ENCODE measurements around the gene ARID1A. TPM values are rescaled to one million over a fixed set of nuclear protein-coding genes. Genes with fewer than 3 reads are reported as not detected.

ARID1A gene
- total RNA-seq, 4 donors from 2014 or later = 22.3 to 51.0 (median 35.0) TPM

GRCh38 chr1:26690157-26690556 lies 5.7 kb upstream of the ARID1A start:
- Histone ChIP-seq H3K4me1 (peaks cover 25 to 37% of the 10 kb centered on the region in 2 donors), H3K27me3 (no peaks in the 10 kb centered on the region), H3K9me3 (no peaks in the 10 kb centered on the region), H3K36me3 (no peaks in the 10 kb centered on the region), H3K4me3 (no peak overlapping the region), H3K27ac (no peak overlapping the region)
- in situ Hi-C loops (cut with MboI; ENCODE audit: low sequenced_read_pairs in 4 of 4) = loop anchor here (5.0 to 10.0 kb wide), 2 partner anchors 95 to 97 kb away; partner anchors contain the start of gene PIGV (in 4 of the 4)
- no peak for TF ChIP-seq POLR2A (IDR thresholded peaks at IDR 0.05)
- TF ChIP-seq, protein P1, sequence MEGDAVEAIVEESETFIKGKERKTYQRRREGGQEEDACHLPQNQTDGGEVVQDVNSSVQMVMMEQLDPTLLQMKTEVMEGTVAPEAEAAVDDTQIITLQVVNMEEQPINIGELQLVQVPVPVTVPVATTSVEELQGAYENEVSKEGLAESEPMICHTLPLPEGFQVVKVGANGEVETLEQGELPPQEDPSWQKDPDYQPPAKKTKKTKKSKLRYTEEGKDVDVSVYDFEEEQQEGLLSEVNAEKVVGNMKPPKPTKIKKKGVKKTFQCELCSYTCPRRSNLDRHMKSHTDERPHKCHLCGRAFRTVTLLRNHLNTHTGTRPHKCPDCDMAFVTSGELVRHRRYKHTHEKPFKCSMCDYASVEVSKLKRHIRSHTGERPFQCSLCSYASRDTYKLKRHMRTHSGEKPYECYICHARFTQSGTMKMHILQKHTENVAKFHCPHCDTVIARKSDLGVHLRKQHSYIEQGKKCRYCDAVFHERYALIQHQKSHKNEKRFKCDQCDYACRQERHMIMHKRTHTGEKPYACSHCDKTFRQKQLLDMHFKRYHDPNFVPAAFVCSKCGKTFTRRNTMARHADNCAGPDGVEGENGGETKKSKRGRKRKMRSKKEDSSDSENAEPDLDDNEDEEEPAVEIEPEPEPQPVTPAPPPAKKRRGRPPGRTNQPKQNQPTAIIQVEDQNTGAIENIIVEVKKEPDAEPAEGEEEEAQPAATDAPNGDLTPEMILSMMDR (IDR thresholded peaks at IDR 0.05 in 4 of 5, conservative IDR thresholded peaks at IDR 0.05 in 1 of 5) = no peak
- DNase-seq (no peak), ATAC-seq (no peak)
- intact Hi-C loops (cut with DNase I; ENCODE audit: low total_unique reads) = loop anchor here (5.0 kb wide), 1 partner anchor 88 kb away; no protein-coding TSS in a partner anchor

DNA sequence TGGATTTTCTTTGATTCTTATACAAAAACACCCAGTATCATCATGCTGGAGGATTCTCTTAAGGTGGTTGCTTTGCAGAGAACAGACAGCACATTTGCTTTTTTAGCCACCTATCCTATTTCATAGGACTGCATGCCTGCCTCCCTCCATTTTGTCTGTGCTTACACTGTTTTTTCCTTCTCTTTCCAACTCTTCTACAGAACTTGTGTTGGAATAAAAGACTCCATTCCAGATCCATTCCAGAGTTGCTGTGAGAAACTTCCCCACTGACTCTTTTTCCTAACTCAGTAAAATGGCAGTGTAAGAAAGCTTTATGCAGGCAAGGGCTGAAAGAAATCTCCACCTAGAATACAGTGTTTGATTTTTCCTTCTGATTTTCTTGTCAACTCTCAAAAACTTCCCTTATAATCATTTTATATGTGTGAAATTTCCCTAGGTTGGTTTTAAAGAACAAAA lies 5.2 kb upstream of the ARID1A start:
- TF ChIP-seq, protein P1 (IDR thresholded peaks at IDR 0.05 in 4 of 5, conservative IDR thresholded peaks at IDR 0.05 in 1 of 5) = no peak
- TF ChIP-seq POLR2A (IDR thresholded peaks at IDR 0.05) = no peak
- H3K4me3 ChIP-seq = no peak overlapping the region
- ATAC-seq (no peak), DNase-seq (no peak)
- H3K27ac ChIP-seq = peak overlapping the region in 2 of 4 donors; percentile 12 to 95
- no peaks in the 10 kb centered on the region for H3K27me3 ChIP-seq
- H3K9me3 ChIP-seq = no peaks in the 10 kb centered on the region
- H3K4me1 ChIP-seq = peaks cover 26 to 36% of the 10 kb centered on the region in 2 donors
- in situ Hi-C loops (cut with MboI; ENCODE audit: low sequenced_read_pairs in 4 of 4) (loop anchor here (5.0 to 10.0 kb wide), 2 partner anchors 94 to 97 kb away; partner anchors contain the start of gene PIGV (in 4 of the 4)), intact Hi-C loops (cut with DNase I; ENCODE audit: low total_unique reads) (loop anchor here (5.0 kb wide), 1 partner anchor 88 kb away; no protein-coding TSS in a partner anchor)
- H3K36me3 ChIP-seq = no peaks in the 10 kb centered on the region

GRCh38 chr1:26692211-26692792 lies 3.5 kb upstream of the ARID1A start:
- H3K4me3 ChIP-seq = peak overlapping the region; percentile 65 to 73 (median 72)
- intact Hi-C loops (cut with DNase I; ENCODE audit: low total_unique reads) (loop anchor here (2.0 to 5.0 kb wide), 2 partner anchors 90 to 96 kb away; no protein-coding TSS in a partner anchor), in situ Hi-C loops (cut with MboI; ENCODE audit: low sequenced_read_pairs in 4 of 4) (loop anchor here (5.0 to 10.0 kb wide), 2 partner anchors 92 to 95 kb away; partner anchors contain the start of gene PIGV (in 4 of the 4))
- H3K27ac ChIP-seq = peak overlapping the region; percentile 92 to 95 (median 95)
- H3K9me3 ChIP-seq = no peaks in the 10 kb centered on the region
- ATAC-seq = peak; percentile 61 to 62
- no peaks in the 10 kb centered on the region for H3K27me3 ChIP-seq
- H3K36me3 ChIP-seq = no peaks in the 10 kb centered on the region
- TF ChIP-seq, protein P1 (IDR thresholded peaks at IDR 0.05 in 4 of 5, conservative IDR thresholded peaks at IDR 0.05 in 1 of 5) = peak in 3 of 5 experiments; percentile 15 to 36 (median 17)
- TF ChIP-seq POLR2A (IDR thresholded peaks at IDR 0.05) = peak; percentile 70 to 74
- H3K4me1 ChIP-seq = peaks cover 26 to 35% of the 10 kb centered on the region in 2 donors
- DNase-seq = peak; percentile 77 to 90

- H3K4me3 ChIP-seq = peak overlapping the region; percentile 65 to 73 (median 72)
- H3K9me3 ChIP-seq = no peaks in the 10 kb centered on the region
- H3K4me1 ChIP-seq = peaks cover 26 to 35% of the 10 kb centered on the region in 2 donors
- TF ChIP-seq, protein P1 (IDR thresholded peaks at IDR 0.05 in 4 of 5, conservative IDR thresholded peaks at IDR 0.05 in 1 of 5) = peak in 1 of 5 experiments; percentile 7
- peak in 1 of 2 donors; percentile 17 for TF ChIP-seq POLR2A (IDR thresholded peaks at IDR 0.05)
- H3K27ac ChIP-seq = peak overlapping the region; percentile 92 to 95 (median 95)
- H3K27me3 ChIP-seq = no peaks in the 10 kb centered on the region
- ATAC-seq (peak; percentile 59 to 63), DNase-seq (peak; percentile 92 to 97)
- intact Hi-C loops (cut with DNase I; ENCODE audit: low total_unique reads) (loop anchor here (2.0 to 5.0 kb wide), 2 partner anchors 91 to 96 kb away; no protein-coding TSS in a partner anchor), in situ Hi-C loops (cut with MboI; ENCODE audit: low sequenced_read_pairs in 4 of 4) (loop anchor here (5.0 to 10.0 kb wide), 2 partner anchors 92 to 94 kb away; partner anchors contain the start of gene PIGV (in 4 of the 4))
- no peaks in the 10 kb centered on the region for H3K36me3 ChIP-seq
These were observed 2.9 kb upstream of the ARID1A start for GRCh38 chr1:26692793-26693490.

Data from gastrocnemius medialis (tissue), 4 donors.